Measurements from ENCODE around the gene C1orf74.

DNA sequence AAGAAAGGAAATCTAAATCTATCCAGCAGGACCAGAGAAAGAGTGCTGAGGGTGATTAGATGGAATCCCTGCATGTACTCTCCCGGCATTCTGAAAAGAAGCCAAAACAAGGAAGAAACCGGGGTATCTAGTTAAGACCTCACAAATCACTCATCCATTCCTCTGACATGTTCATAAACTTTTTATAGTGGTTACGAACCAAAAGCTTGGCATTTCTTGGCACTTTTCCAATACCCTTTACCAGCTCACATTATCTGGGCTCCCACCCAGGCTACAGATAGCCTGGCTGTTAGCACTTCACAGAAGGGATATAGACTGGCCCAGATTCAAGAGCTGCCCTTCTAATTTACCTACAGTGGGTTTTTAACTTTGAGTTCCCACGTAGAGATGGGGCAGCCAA lies 1.8 kb upstream of the C1orf74 start:
- TF ChIP-seq, protein P1, sequence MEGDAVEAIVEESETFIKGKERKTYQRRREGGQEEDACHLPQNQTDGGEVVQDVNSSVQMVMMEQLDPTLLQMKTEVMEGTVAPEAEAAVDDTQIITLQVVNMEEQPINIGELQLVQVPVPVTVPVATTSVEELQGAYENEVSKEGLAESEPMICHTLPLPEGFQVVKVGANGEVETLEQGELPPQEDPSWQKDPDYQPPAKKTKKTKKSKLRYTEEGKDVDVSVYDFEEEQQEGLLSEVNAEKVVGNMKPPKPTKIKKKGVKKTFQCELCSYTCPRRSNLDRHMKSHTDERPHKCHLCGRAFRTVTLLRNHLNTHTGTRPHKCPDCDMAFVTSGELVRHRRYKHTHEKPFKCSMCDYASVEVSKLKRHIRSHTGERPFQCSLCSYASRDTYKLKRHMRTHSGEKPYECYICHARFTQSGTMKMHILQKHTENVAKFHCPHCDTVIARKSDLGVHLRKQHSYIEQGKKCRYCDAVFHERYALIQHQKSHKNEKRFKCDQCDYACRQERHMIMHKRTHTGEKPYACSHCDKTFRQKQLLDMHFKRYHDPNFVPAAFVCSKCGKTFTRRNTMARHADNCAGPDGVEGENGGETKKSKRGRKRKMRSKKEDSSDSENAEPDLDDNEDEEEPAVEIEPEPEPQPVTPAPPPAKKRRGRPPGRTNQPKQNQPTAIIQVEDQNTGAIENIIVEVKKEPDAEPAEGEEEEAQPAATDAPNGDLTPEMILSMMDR (IDR thresholded peaks at IDR 0.05): no peak
- no peak for TF ChIP-seq POLR2A (IDR thresholded peaks at IDR 0.05)

Measured in thyroid gland (tissue), 4 donors.